GM21619 (cell line): ENCODE results near the gene F5.
"Not testable (repeated sequence)": the region's sequence is repeated elsewhere in the genome, so short reads cannot be mapped to it uniquely, and the experiment has no call there.

Experiments used
- ATAC-seq: cut with Tn5 transposase; IDR thresholded peaks from one replicate; pipeline ENCODE4 v1.9.1; 2021; ENCODE audit not compliant: unreplicated experiment

The F5 gene

DNA sequence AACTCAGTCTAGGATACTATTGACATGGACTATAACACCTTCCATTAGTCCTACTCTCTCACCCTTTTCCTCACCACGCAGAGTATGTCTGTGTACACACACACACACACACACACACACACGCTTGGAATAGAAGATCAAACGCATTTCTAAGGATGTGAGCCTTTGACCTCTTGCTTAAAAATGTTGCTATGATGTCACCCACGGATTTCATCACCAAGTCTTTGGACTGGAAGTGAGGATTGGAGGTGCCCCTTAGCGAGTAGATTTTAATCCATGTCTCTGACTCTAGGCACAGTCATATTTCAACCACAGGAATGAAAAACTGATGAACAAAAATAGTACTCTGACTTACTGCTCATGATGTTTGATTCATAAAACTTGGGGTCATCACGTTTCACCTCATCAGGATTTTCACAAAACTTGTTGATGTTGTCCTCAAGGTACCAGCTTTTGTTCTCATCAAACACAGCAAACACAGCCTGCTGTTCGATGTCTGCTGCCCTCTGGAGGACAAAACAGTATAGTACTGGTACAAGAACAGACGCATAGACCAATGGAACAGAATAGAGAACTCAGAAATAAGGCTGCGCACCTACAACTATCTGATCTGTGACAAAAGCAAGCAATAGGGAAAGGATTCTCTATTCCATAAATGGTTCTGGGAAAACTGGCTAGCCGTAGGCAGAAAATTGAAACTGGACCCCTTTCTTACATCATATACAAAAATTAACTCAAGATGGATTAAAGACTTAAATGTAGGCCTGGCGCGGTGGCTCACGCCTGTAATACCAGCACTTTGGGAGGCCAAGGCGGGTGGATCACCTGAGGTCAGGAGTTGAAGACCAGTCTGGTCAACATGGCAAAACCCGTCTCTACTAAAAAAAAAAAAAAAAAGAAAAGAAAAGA is 39.9 kb downstream of the F5 start:
- ATAC-seq = peak; percentile 65

GRCh38 chr1:169545472-169545871 is 40.8 kb downstream of the F5 start:
- no peak for ATAC-seq

GRCh38 chr1:169538998-169539871 is 47.0 kb downstream of the F5 start:
- ATAC-seq = no peak

- no peak for ATAC-seq
Observed at GRCh38 chr1:169534653-169535052, 51.6 kb downstream of the F5 start.

DNA sequence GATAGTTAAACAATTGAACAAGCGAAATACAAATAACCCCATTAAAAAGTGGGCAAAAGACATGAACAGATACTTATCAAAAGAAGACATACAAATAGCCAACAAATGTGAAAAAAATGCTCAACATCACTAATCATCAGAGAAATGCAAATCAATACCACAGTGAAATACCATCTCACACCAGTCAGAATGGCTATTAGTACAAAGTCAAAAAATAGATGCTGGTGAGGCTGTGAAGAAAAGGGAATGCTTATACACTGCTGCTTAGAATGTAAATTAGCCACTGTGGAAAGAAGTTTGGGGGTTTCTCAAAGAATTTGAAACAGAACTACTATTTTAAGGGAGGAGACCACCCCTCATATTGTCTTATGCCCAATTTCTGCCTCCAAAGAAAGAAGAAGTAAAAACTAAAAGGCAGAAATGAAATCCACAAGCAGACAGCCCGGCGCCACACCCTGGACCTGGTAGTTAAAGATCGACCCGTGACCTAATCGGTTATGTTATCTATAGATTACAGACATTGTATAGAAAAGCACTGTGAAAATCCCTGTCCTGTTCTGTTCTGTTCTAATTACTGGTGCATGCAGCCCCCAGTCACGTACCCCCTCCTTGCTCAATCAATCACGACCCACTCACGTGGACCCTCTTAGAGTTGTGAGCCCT is 52.6 kb downstream of the F5 start:
- not testable (repeated sequence) for ATAC-seq

- ATAC-seq = no peak
Observed at GRCh38 chr1:169530448-169530847, 55.8 kb downstream of the F5 start.

GRCh38 chr1:169529068-169529642 is 57.1 kb downstream of the F5 start:
- ATAC-seq = no peak

DNA sequence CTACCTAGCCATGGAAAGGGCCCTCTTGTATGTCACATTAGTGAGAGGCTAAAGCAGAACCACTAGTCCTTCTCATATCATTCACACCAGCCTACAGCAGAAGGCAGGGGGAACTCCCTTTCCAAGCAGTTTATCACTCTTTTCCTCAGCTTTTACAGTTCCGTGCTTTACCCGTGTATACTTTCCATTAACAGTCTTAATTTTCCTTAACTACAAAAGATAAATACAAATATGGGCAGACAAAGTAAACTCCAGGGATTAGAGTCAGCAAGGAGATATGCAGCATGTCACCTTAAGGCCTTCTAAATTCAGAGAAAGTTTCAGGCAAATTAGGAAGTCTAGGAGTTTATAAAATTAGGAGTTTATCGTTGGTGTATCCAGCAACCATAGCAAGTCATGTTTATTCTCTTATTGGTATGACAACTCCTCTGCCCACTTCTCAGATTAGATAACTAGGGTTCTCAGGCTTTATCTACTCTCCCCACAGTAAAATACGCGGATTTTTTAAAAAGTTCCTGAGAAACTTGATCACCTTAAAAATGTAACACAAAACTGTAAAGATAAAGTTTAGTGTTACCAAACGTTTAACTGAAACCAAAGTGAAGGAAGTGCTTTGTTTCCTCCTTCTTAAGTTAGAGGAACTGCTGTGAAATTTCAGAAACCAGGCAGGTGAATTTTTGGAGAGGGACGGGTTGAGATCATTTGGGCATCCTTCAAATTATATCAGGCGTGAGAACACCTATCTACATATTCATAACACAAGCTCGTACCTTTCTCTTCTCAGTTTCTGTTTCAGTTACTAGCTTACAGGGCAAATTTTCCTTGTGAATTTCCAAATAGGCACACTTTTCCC is 57.8 kb downstream of the F5 start:
- no peak for ATAC-seq

- no peak for ATAC-seq
Observed at GRCh38 chr1:169527451-169528214, 58.6 kb downstream of the F5 start.

DNA sequence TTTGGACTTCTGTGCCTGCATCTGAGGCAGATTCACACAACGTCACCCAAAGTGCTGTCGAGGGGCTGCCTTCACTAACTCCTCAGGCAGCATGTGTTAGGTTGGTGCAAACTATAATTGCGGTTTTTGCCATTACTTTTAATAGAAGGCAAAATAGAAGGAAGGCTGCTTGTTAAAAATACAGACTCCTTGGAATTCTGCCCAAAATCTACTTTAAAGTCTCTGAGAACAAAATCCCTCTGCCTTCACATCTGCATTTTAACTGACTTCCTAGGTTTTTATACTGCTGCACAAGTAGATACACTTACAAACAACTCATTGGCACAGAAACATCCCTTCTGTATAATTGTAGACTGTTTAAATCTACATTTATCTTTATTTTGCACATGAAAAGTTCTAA is 59.3 kb downstream of the F5 start:
- ATAC-seq = no peak

DNA sequence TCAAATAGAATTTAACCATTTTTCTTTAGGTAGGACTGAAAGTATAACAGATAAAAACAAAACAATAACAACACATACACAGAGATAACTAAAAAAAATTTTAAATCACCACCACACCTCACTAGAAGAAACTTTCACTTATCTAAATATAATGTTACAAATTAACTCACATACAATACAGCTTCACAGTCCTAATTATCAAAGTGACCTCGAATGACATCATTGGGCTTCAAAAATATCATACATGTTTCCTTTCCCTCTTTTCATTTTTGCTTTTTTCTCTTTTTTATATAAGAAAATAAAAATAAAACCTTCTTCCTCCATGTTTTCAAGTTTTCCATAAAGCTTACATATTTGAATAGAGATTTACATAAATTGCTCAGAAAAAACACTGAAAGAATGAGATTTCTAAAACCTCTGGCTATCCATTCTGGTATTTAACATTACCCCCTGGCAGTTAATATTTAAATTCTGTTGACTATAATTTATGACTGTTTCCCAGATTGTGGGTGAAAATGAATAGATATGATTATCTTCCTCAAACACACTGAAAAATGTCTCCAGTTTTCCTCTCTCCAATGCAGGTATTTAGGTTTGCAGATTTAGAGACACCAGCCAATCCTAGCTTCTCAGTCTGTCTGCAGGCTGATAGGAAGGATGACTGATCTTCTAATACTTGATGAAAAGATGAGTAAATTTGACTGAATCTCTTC is 60.0 kb downstream of the F5 start:
- ATAC-seq = no peak

DNA sequence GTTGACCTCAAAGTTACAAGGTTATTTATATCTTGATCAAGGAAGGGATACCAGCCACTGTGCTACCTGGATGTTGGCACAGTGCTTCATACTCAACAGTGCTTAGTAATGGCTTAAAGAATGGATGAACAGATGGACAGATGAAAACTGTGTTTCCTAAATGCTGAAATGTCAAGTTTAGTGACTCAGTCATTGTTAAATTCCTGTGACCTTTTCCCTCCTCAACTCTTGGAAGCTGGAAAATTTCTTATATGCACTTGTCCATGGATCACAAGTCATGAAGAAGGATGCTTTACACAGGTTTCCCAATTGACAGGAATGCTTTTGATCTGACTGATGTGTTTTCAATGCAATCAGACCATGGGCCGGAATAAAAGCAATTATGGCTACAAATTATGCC is 60.9 kb downstream of the F5 start:
- ATAC-seq = no peak

DNA sequence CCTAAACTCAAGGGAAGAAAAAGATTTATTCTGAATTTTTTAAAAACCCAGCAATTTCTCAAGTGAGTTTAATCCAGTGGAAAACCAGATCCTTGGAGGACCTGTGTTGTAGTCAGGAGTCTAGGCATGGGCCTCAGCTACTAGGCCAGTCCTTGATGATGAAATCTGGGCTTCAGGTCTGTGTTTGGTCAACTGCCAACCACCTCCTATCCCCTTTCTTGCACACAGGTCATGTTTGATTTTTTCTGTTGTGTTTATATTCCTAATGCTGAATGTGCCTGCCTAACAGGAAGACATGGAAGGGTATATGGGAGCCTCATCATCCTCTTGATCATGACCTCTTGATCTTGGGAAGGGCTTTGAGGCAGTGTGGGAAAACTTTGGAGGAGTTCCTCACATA is 62.4 kb downstream of the F5 start:
- no peak for ATAC-seq

GRCh38 chr1:169521226-169521625 is 65.1 kb downstream of the F5 start:
- no peak for ATAC-seq

GRCh38 chr1:169517558-169518186 is 68.6 kb downstream of the F5 start:
- ATAC-seq = no peak

- ATAC-seq = no peak
Observed at GRCh38 chr1:169515641-169516040, 70.6 kb downstream of the F5 start.

- ATAC-seq = no peak
Observed at GRCh38 chr1:169514566-169515270, 71.6 kb downstream of the F5 start.

- no peak for ATAC-seq
Observed at GRCh38 chr1:169513208-169513607, 73.1 kb downstream of the F5 start.
